ENCODE data around the gene PRR12.

GRCh38 chr19:49593233-49594113 lies 2.5 kb downstream of the PRR12 start:
- TF ChIP-seq CTCF (IDR thresholded peaks at IDR 0.05; ENCODE audit: low read length) (no peak), EZH2 (IDR thresholded peaks at IDR 0.05; ENCODE audit: borderline replicate concordance, low read length) (no peak)
